H9 (cell line): ENCODE data around the gene MAP3K5. TPM values are rescaled to one million over a fixed set of nuclear protein-coding genes. Genes with fewer than 3 reads are reported as not detected.

Experiments used
- DNase-seq: peaks from one replicate; pipeline ENCODE4 v3.0.0-alpha.2; 2017
- H2AFZ ChIP-seq: one replicate; pipeline ENCODE4 v1.6.1; 2013; ENCODE audit warnings: mild to moderate bottlenecking, low read length, control low read depth, moderate library complexity
- H2AK5ac ChIP-seq: 2 replicates; pipeline ENCODE4 v1.6.1; 2013; ENCODE audit warnings: low read length, control low read depth, mixed read lengths; ENCODE audit not compliant: insufficient read length
- H2BK120ac ChIP-seq: one replicate; pipeline ENCODE4 v1.6.1; 2013; ENCODE audit warnings: low read depth, mild to moderate bottlenecking, low read length, control low read depth, inconsistent platforms; ENCODE audit not compliant: poor library complexity, severe bottlenecking
- H2BK12ac ChIP-seq: 2 replicates; pipeline ENCODE4 v1.6.1; 2013; ENCODE audit warnings: low read length, control low read depth, mixed read lengths, low read depth; ENCODE audit not compliant: insufficient read length
- H2BK15ac ChIP-seq: 2 replicates; pipeline ENCODE4 v1.6.1; 2013; ENCODE audit warnings: low read depth, low read length, control low read depth
- H2BK20ac ChIP-seq: one replicate; pipeline ENCODE4 v1.6.1; 2013; ENCODE audit warnings: low read depth, mild to moderate bottlenecking, low read length, control low read depth, inconsistent platforms; ENCODE audit not compliant: poor library complexity, severe bottlenecking
- H2BK5ac ChIP-seq: 2 replicates; pipeline ENCODE4 v1.6.1; 2013; ENCODE audit warnings: low read length, control low read depth, mixed read lengths; ENCODE audit not compliant: insufficient read length
- H3K14ac ChIP-seq: 2 replicates; pipeline ENCODE4 v1.6.1; 2013; ENCODE audit warnings: low read length, control low read depth; ENCODE audit not compliant: insufficient read depth
- H3K18ac ChIP-seq: 2 replicates; pipeline ENCODE4 v1.6.1; 2013; ENCODE audit warnings: low read depth, mild to moderate bottlenecking, mixed read lengths, low read length, control low read depth; ENCODE audit not compliant: insufficient read length
- H3K23ac ChIP-seq: 2 replicates; pipeline ENCODE4 v1.6.1; 2013; ENCODE audit warnings: low read length, control low read depth, mixed read lengths, low read depth; ENCODE audit not compliant: insufficient read length
- H3K23me2 ChIP-seq: 2 replicates; pipeline ENCODE4 v1.6.1; 2013; ENCODE audit warnings: low read depth, mild to moderate bottlenecking, mixed read lengths, low read length, control low read depth; ENCODE audit not compliant: insufficient read length, poor library complexity, severe bottlenecking
- H3K27ac ChIP-seq: 2 replicates; pipeline ENCODE4 v1.5.1; 2013; ENCODE audit warnings: low read length, control low read depth, mixed read lengths, low read depth; ENCODE audit not compliant: insufficient read length
- H3K27me3 ChIP-seq: 2 replicates; pipeline ENCODE4 v1.6.1; 2013; ENCODE audit warnings: low read length, control low read depth, inconsistent platforms; ENCODE audit not compliant: insufficient read depth
- H3K4ac ChIP-seq: 2 replicates; pipeline ENCODE4 v1.6.1; 2013; ENCODE audit warnings: low read depth, mild to moderate bottlenecking, control low read depth, inconsistent platforms, low read length, moderate library complexity
- H3K4me1 ChIP-seq: 2 replicates; pipeline ENCODE4 v1.6.1; 2013; ENCODE audit warnings: low read length, control low read depth, inconsistent platforms; ENCODE audit not compliant: insufficient read depth
- H3K4me2 ChIP-seq: 2 replicates; pipeline ENCODE4 v1.6.1; 2013; ENCODE audit warnings: low read length, control low read depth, mixed read lengths; ENCODE audit not compliant: insufficient read length, insufficient read depth
- H3K56ac ChIP-seq: 2 replicates; pipeline ENCODE4 v1.6.1; 2013; ENCODE audit warnings: low read depth, mild to moderate bottlenecking, mixed read lengths, low read length, control low read depth; ENCODE audit not compliant: insufficient read length
- H3K79me1 ChIP-seq: 2 replicates; pipeline ENCODE4 v1.6.1; 2013; ENCODE audit warnings: low read depth, mild to moderate bottlenecking, moderate library complexity, low read length, control low read depth, inconsistent platforms; ENCODE audit not compliant: insufficient read depth, poor library complexity, severe bottlenecking
- H3K79me2 ChIP-seq: 2 replicates; pipeline ENCODE4 v1.6.1; 2013; ENCODE audit warnings: low read length, control low read depth, inconsistent platforms; ENCODE audit not compliant: insufficient read depth
- H3K9ac ChIP-seq: 2 replicates; pipeline ENCODE4 v1.6.1; 2013; ENCODE audit warnings: low read length, control low read depth, mixed read lengths; ENCODE audit not compliant: insufficient read length; ENCODE audit errors: extremely low read depth
- H3K9me3 ChIP-seq: one replicate; pipeline ENCODE4 v1.6.1; 2013; ENCODE audit warnings: low read depth, low read length, inconsistent platforms; ENCODE audit not compliant: control insufficient read depth
- H3T11ph ChIP-seq: one replicate; pipeline ENCODE4 v1.6.1; 2013; ENCODE audit warnings: mild to moderate bottlenecking, low read length, control low read depth, inconsistent platforms
- H4K20me1 ChIP-seq: one replicate; pipeline ENCODE4 v1.6.1; 2013; ENCODE audit not compliant: control insufficient read depth, insufficient read length, insufficient read depth
- H4K5ac ChIP-seq: 2 replicates; pipeline ENCODE4 v1.6.1; 2013; ENCODE audit warnings: low read depth, mild to moderate bottlenecking, mixed read lengths, low read length, control low read depth; ENCODE audit not compliant: insufficient read length
- H4K8ac ChIP-seq: replicated peaks from 2 replicates; pipeline ENCODE4 v1.6.1; 2013; ENCODE audit warnings: low read length, control low read depth, mixed read lengths, low read depth; ENCODE audit not compliant: insufficient read length
- H4K91ac ChIP-seq: 2 replicates; pipeline ENCODE4 v1.6.1; 2013; ENCODE audit warnings: low read depth, mild to moderate bottlenecking, moderate library complexity, mixed read lengths, low read length, control low read depth; ENCODE audit not compliant: insufficient read length
- H3K27ac Mint-ChIP-seq, 3 experiments: 2 replicates in 2 of 3; 3 replicates in 1 of 3; pipeline ENCODE4 v1.8.0; 2020 to 2021; ENCODE audit warnings: mixed read lengths in 3 of 3, mild to moderate bottlenecking in 1 of 3, moderate library complexity in 1 of 3
- H3K27me3 Mint-ChIP-seq: 2 replicates; pipeline ENCODE4 v1.8.0; 2021; ENCODE audit warnings: low read depth, mild to moderate bottlenecking, moderate library complexity, mixed read lengths
- H3K36me3 Mint-ChIP-seq, 3 experiments: 2 replicates in 2 of 3; 3 replicates in 1 of 3; pipeline ENCODE4 v1.8.0; 2020 to 2021; ENCODE audit warnings: low read depth in 3 of 3, mixed read lengths in 3 of 3; ENCODE audit not compliant: insufficient read depth in 1 of 3
- H3K4me1 Mint-ChIP-seq, 2 experiments: 2 replicates each; pipeline ENCODE4 v1.8.0; 2020; ENCODE audit warnings: mixed read lengths in 2 of 2
- H3K4me3 Mint-ChIP-seq, 2 experiments: 2 replicates in 1 of 2; 3 replicates in 1 of 2; pipeline ENCODE4 v1.8.0; 2020 to 2021; ENCODE audit warnings: mild to moderate bottlenecking in 2 of 2, mixed read lengths in 2 of 2, moderate library complexity in 1 of 2
- H3K9me3 Mint-ChIP-seq, 2 experiments: 2 replicates in 1 of 2; 3 replicates in 1 of 2; pipeline ENCODE4 v1.8.0; 2020; ENCODE audit warnings: mild to moderate bottlenecking in 2 of 2, mixed read lengths in 2 of 2, moderate library complexity in 1 of 2
- CTCF ChIP-seq: fragments of 200-600 bp; sonication (generic); conservative IDR thresholded peaks from 3 replicates; pipeline ENCODE4 v1.8.0; 2021; ENCODE audit warnings: antibody characterized with exemption, mild to moderate bottlenecking
- WGBS: extraction: QIAGEN DNeasy Blood & Tissue Kit; methylation state at CpG from one replicate; pipeline ENCODE4 v1.1.7; 2013; ENCODE audit warnings: missing lambda C conversion rate, low lambda C conversion rate, mixed read lengths; ENCODE audit not compliant: insufficient read length; ENCODE audit errors: extremely low coverage; 5-methylcytosine and 5-hydroxymethylcytosine counted together
- total RNA-seq: library from RNA; stranded (reverse); gene quantifications from 2 replicates; pipeline ENCODE4 v1.2.1, GENCODE V29; 2021

The MAP3K5 gene
- total RNA-seq, 1 experiment from 2014 or later = 1.6 TPM

- H4K91ac ChIP-seq = no peak overlapping the region
- no peaks in the 10 kb centered on the region for H3K23me2 ChIP-seq
- H3K9me3 Mint-ChIP-seq = peaks cover 0 to 3% of the 10 kb centered on the region in 2 experiments; a peak in 2 of 5 replicates
- no peak overlapping the region for H3K4me2 ChIP-seq
- no peak overlapping the region for H3K9ac ChIP-seq
- H3K4ac ChIP-seq = no peak overlapping the region
- no peak overlapping the region for H2BK5ac ChIP-seq
- H3K23ac ChIP-seq = no peak overlapping the region
- no peak overlapping the region for H3K18ac ChIP-seq
- no peak overlapping the region for H4K5ac ChIP-seq
- no peak overlapping the region for H2BK12ac ChIP-seq
- H4K20me1 ChIP-seq = no peaks in the 10 kb centered on the region
- no peaks in the 10 kb centered on the region for H3K9me3 ChIP-seq
- TF ChIP-seq CTCF = no peak
- no peak overlapping the region for H4K8ac ChIP-seq
- no peak overlapping the region for H3K27ac ChIP-seq
- no peak overlapping the region for H2AFZ ChIP-seq
- H3K79me2 ChIP-seq = no peaks in the 10 kb centered on the region
- H3K56ac ChIP-seq = no peak overlapping the region
- no peak overlapping the region for H2BK20ac ChIP-seq
- no peak overlapping the region for H3T11ph ChIP-seq
- no CpG with 5 or more reads among the region's 1 CpG for WGBS
- no peak overlapping the region for H2BK120ac ChIP-seq
- H3K36me3 Mint-ChIP-seq = peaks cover 0 to 3% (median 0%) of the 10 kb centered on the region in 3 experiments; a peak in 1 of 7 replicates
- no peak overlapping the region for H2AK5ac ChIP-seq
- DNase-seq = no peak
- H3K14ac ChIP-seq = no peak overlapping the region
- peaks cover 6 to 10% of the 10 kb centered on the region in 2 experiments; a peak in 3 of 4 replicates for H3K4me1 Mint-ChIP-seq
- H3K79me1 ChIP-seq = no peaks in the 10 kb centered on the region
- H2BK15ac ChIP-seq = no peak overlapping the region
- no peak overlapping the region for H3K4me3 Mint-ChIP-seq
- peak overlapping the region in 1 of 3 experiments; percentile 65; a peak in 1 of 7 replicates for H3K27ac Mint-ChIP-seq
- H3K4me1 ChIP-seq = peaks cover 3% of the 10 kb centered on the region; the same call in 1 of the 2 replicates
- no peaks in the 10 kb centered on the region for H3K27me3 Mint-ChIP-seq
- no peaks in the 10 kb centered on the region for H3K27me3 ChIP-seq
Observed at GRCh38 chr6:136723780-136724179, 68.5 kb downstream of the MAP3K5 start.
